Tibial artery (tissue), 4 donors: ENCODE measurements around the gene SLC36A1.

Experiments used
- DNase-seq, 2 donors: peaks; one replicate each; pipeline ENCODE4 v3.0.0-alpha.2; 2019
- H3K27ac ChIP-seq, 2 donors: fragments of 200-600 bp; sonication (generic) in 1 of 2; 1 replicate in 1 of 2; 2 replicates in 1 of 2; pipeline ENCODE4 v1.5.1; 2018 to 2019; ENCODE audit warnings: mild to moderate bottlenecking in 1 of 2
- H3K27me3 ChIP-seq, 2 donors: fragments of 200-600 bp; sonication (generic) in 1 of 2; one replicate each; pipeline versions ENCODE4 v1.5.1 to v1.6.0; 2016 to 2019
- H3K36me3 ChIP-seq, 3 donors: fragments of 200-600 bp; sonication (generic) in 2 of 3; one replicate each; pipeline ENCODE4 v1.5.1; 2016 to 2019; ENCODE audit warnings: mild to moderate bottlenecking in 2 of 3
- H3K4me1 ChIP-seq, 4 donors: fragments of 200-600 bp; sonication (generic) in 2 of 4; 1 replicate in 3 of 4; 2 replicates in 1 of 4; pipeline ENCODE4 v1.5.1; 2016 to 2019
- H3K4me3 ChIP-seq, 2 donors: fragments of 200-600 bp; sonication (generic) in 1 of 2; 1 replicate in 1 of 2; 2 replicates in 1 of 2; pipeline ENCODE4 v1.5.1; 2018 to 2019; ENCODE audit warnings: mild to moderate bottlenecking in 2 of 2
- H3K9me3 ChIP-seq, 3 donors: fragments of 200-600 bp; sonication (generic) in 1 of 3; one replicate each; pipeline ENCODE4 v1.5.1; 2016 to 2019
- intact Hi-C: fragments of 100-400 bp; cut with DNase I; formaldehyde crosslinking; loops from one replicate; pipeline ENCODE4 v1.15.0; 2023; ENCODE audit warnings: low total_unique reads
- TF ChIP-seq, protein P1 (sequence below), 2 experiments: fragments of 200-600 bp in 1 of 2; fragments of 450-650 bp in 1 of 2; IDR thresholded peaks; one replicate each; pipeline ENCODE4 v1.5.1; 2017 to 2019; ENCODE audit warnings: antibody characterized with exemption in 2 of 2, mild to moderate bottlenecking in 1 of 2, moderate library complexity in 1 of 2

The SLC36A1 gene

GRCh38 chr5:151477101-151477500 is 29.7 kb downstream of the SLC36A1 start:
- Histone ChIP-seq H3K9me3 (no peaks in the 10 kb centered on the region), H3K27me3 (no peaks in the 10 kb centered on the region), H3K27ac (no peak overlapping the region), H3K36me3 (peaks cover 39 to 68% (median 40%) of the 10 kb centered on the region in 3 donors), H3K4me1 (no peaks in the 10 kb centered on the region), H3K4me3 (no peak overlapping the region)
- DNase-seq: no peak
- intact Hi-C loops: no loop called here
- TF ChIP-seq, protein P1, sequence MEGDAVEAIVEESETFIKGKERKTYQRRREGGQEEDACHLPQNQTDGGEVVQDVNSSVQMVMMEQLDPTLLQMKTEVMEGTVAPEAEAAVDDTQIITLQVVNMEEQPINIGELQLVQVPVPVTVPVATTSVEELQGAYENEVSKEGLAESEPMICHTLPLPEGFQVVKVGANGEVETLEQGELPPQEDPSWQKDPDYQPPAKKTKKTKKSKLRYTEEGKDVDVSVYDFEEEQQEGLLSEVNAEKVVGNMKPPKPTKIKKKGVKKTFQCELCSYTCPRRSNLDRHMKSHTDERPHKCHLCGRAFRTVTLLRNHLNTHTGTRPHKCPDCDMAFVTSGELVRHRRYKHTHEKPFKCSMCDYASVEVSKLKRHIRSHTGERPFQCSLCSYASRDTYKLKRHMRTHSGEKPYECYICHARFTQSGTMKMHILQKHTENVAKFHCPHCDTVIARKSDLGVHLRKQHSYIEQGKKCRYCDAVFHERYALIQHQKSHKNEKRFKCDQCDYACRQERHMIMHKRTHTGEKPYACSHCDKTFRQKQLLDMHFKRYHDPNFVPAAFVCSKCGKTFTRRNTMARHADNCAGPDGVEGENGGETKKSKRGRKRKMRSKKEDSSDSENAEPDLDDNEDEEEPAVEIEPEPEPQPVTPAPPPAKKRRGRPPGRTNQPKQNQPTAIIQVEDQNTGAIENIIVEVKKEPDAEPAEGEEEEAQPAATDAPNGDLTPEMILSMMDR (IDR thresholded peaks at IDR 0.05): no peak

DNA sequence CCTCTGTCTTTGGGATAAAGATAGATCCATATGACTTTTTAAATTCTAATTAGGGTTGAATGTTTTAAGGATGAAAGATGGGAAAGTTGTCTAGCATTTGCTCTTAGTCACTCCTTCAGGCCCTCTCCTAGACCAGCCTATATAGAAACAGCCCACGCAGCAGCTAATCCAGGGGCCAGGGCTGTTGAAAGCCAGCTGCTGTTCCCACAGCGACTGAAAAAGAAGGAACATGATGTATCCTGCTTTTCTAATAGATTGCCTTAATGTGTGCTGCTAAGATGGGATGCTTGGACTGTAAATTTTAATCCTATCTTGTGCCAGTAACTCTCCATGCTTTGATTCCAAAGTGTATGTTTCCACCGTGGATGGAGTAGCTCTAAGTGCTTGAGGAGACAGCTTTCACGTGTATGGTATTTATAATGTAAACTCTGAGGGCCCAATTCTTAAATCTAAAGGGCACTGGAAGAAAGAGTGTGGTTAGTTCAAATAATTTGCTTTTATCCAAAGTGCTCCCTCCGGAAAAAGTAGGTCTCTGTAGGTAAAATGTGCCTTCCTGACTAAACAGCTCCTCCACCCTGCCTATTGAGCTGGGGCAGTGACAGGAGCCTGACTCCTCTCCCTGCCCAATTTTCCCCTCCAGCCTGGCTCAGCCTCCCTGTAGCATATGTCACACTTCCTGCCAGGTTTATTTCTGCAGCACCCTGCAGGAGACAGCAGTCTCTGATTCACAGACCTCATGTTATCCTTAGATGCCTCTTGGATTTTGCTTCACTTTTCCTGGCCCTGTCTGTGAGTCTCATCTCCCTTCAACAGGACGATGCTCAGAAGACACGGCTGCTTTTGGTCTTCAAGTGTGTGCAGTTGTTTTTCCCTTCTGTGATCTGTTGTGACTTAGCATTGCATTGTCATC is 33.2 kb downstream of the SLC36A1 start:
- Histone ChIP-seq H3K27me3 (no peaks in the 10 kb centered on the region), H3K9me3 (no peaks in the 10 kb centered on the region), H3K4me1 (no peaks in the 10 kb centered on the region), H3K27ac (no peak overlapping the region), H3K36me3 (peaks cover 39 to 62% (median 44%) of the 10 kb centered on the region in 3 donors), H3K4me3 (no peak overlapping the region)
- intact Hi-C loops: no loop called here
- no peak for DNase-seq
- TF ChIP-seq, protein P1 (IDR thresholded peaks at IDR 0.05): no peak

GRCh38 chr5:151483176-151483575 is 35.8 kb downstream of the SLC36A1 start:
- Histone ChIP-seq H3K27me3 (no peaks in the 10 kb centered on the region), H3K4me1 (no peaks in the 10 kb centered on the region), H3K4me3 (no peak overlapping the region), H3K27ac (no peak overlapping the region), H3K36me3 (peaks cover 36 to 63% (median 50%) of the 10 kb centered on the region in 3 donors), H3K9me3 (no peaks in the 10 kb centered on the region)
- TF ChIP-seq, protein P1 (IDR thresholded peaks at IDR 0.05): no peak
- peak in 1 of 2 donors; percentile 37 for DNase-seq
- intact Hi-C loops: no loop called here

DNA sequence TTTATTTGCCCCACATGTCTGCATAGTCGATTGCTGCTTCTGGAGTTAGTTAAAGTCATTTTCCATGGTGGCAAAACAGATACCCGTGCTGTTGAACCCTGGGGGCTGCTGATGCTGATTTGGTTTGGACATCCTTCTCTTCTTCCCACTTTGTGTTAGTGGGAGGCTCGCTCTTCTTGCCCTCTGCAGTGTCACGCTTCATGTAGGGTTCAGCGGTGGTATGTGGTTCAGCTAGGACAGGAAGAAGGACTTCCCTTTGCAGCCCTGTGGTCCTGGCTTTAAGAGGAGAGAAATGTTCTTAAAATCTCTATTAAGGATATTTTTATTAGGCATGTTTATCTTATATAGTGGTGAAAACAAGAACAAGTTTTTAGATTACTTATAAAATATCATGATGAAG is 36.2 kb downstream of the SLC36A1 start:
- intact Hi-C loops: no loop called here
- H3K4me1 ChIP-seq: no peaks in the 10 kb centered on the region
- peaks cover 41 to 63% (median 52%) of the 10 kb centered on the region in 3 donors for H3K36me3 ChIP-seq
- DNase-seq: no peak
- TF ChIP-seq, protein P1 (IDR thresholded peaks at IDR 0.05): no peak
- no peaks in the 10 kb centered on the region for H3K27me3 ChIP-seq
- H3K9me3 ChIP-seq: no peaks in the 10 kb centered on the region
- H3K27ac ChIP-seq: no peak overlapping the region
- no peak overlapping the region for H3K4me3 ChIP-seq

DNA sequence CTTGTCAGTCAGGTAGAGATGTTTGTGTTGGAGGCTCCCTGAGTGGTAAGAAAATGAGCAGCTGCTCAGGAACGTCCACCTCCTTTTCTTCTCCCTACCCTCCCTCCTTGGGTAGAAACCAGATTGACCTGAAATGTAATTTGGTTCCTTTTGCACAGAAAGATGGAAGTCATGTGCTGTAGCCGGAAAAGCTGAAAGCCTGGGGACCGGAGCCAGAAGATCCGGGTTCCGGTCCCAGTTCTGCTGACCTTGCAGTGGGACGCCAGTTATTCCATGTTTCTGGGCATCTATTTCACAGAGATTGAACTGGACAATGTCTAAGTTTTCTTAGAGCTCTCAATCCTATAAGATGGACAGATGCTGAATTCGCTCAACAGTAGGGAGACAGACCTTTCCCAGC is 40.1 kb downstream of the SLC36A1 start:
- TF ChIP-seq, protein P1 (IDR thresholded peaks at IDR 0.05): no peak
- Histone ChIP-seq H3K27me3 (no peaks in the 10 kb centered on the region), H3K9me3 (no peaks in the 10 kb centered on the region), H3K4me1 (no peaks in the 10 kb centered on the region), H3K4me3 (no peak overlapping the region), H3K36me3 (peaks cover 41 to 74% (median 63%) of the 10 kb centered on the region in 3 donors), H3K27ac (no peak overlapping the region)
- DNase-seq: no peak
- intact Hi-C loops: no loop called here
